H9 (cell line): ENCODE results near the gene RNF141. TPM values are rescaled to one million over a fixed set of nuclear protein-coding genes. Genes with fewer than 3 reads are reported as not detected.

Source experiments
- DNase-seq: peaks from one replicate; pipeline ENCODE4 v3.0.0-alpha.2; 2017
- H2AFZ ChIP-seq: one replicate; pipeline ENCODE4 v1.6.1; 2013; ENCODE audit warnings: mild to moderate bottlenecking, low read length, control low read depth, moderate library complexity
- H2AK5ac ChIP-seq: 2 replicates; pipeline ENCODE4 v1.6.1; 2013; ENCODE audit warnings: low read length, control low read depth, mixed read lengths; ENCODE audit not compliant: insufficient read length
- H2BK120ac ChIP-seq: one replicate; pipeline ENCODE4 v1.6.1; 2013; ENCODE audit warnings: low read depth, mild to moderate bottlenecking, low read length, control low read depth, inconsistent platforms; ENCODE audit not compliant: poor library complexity, severe bottlenecking
- H2BK12ac ChIP-seq: 2 replicates; pipeline ENCODE4 v1.6.1; 2013; ENCODE audit warnings: low read length, control low read depth, mixed read lengths, low read depth; ENCODE audit not compliant: insufficient read length
- H2BK15ac ChIP-seq: 2 replicates; pipeline ENCODE4 v1.6.1; 2013; ENCODE audit warnings: low read depth, low read length, control low read depth
- H2BK20ac ChIP-seq: one replicate; pipeline ENCODE4 v1.6.1; 2013; ENCODE audit warnings: low read depth, mild to moderate bottlenecking, low read length, control low read depth, inconsistent platforms; ENCODE audit not compliant: poor library complexity, severe bottlenecking
- H2BK5ac ChIP-seq: 2 replicates; pipeline ENCODE4 v1.6.1; 2013; ENCODE audit warnings: low read length, control low read depth, mixed read lengths; ENCODE audit not compliant: insufficient read length
- H3K14ac ChIP-seq: 2 replicates; pipeline ENCODE4 v1.6.1; 2013; ENCODE audit warnings: low read length, control low read depth; ENCODE audit not compliant: insufficient read depth
- H3K18ac ChIP-seq: 2 replicates; pipeline ENCODE4 v1.6.1; 2013; ENCODE audit warnings: low read depth, mild to moderate bottlenecking, mixed read lengths, low read length, control low read depth; ENCODE audit not compliant: insufficient read length
- H3K23ac ChIP-seq: 2 replicates; pipeline ENCODE4 v1.6.1; 2013; ENCODE audit warnings: low read length, control low read depth, mixed read lengths, low read depth; ENCODE audit not compliant: insufficient read length
- H3K23me2 ChIP-seq: 2 replicates; pipeline ENCODE4 v1.6.1; 2013; ENCODE audit warnings: low read depth, mild to moderate bottlenecking, mixed read lengths, low read length, control low read depth; ENCODE audit not compliant: insufficient read length, poor library complexity, severe bottlenecking
- H3K27ac ChIP-seq: 2 replicates; pipeline ENCODE4 v1.5.1; 2013; ENCODE audit warnings: low read length, control low read depth, mixed read lengths, low read depth; ENCODE audit not compliant: insufficient read length
- H3K27me3 ChIP-seq: 2 replicates; pipeline ENCODE4 v1.6.1; 2013; ENCODE audit warnings: low read length, control low read depth, inconsistent platforms; ENCODE audit not compliant: insufficient read depth
- H3K4ac ChIP-seq: 2 replicates; pipeline ENCODE4 v1.6.1; 2013; ENCODE audit warnings: low read depth, mild to moderate bottlenecking, control low read depth, inconsistent platforms, low read length, moderate library complexity
- H3K4me1 ChIP-seq: 2 replicates; pipeline ENCODE4 v1.6.1; 2013; ENCODE audit warnings: low read length, control low read depth, inconsistent platforms; ENCODE audit not compliant: insufficient read depth
- H3K4me2 ChIP-seq: 2 replicates; pipeline ENCODE4 v1.6.1; 2013; ENCODE audit warnings: low read length, control low read depth, mixed read lengths; ENCODE audit not compliant: insufficient read length, insufficient read depth
- H3K56ac ChIP-seq: 2 replicates; pipeline ENCODE4 v1.6.1; 2013; ENCODE audit warnings: low read depth, mild to moderate bottlenecking, mixed read lengths, low read length, control low read depth; ENCODE audit not compliant: insufficient read length
- H3K79me1 ChIP-seq: 2 replicates; pipeline ENCODE4 v1.6.1; 2013; ENCODE audit warnings: low read depth, mild to moderate bottlenecking, moderate library complexity, low read length, control low read depth, inconsistent platforms; ENCODE audit not compliant: insufficient read depth, poor library complexity, severe bottlenecking
- H3K79me2 ChIP-seq: 2 replicates; pipeline ENCODE4 v1.6.1; 2013; ENCODE audit warnings: low read length, control low read depth, inconsistent platforms; ENCODE audit not compliant: insufficient read depth
- H3K9ac ChIP-seq: 2 replicates; pipeline ENCODE4 v1.6.1; 2013; ENCODE audit warnings: low read length, control low read depth, mixed read lengths; ENCODE audit not compliant: insufficient read length; ENCODE audit errors: extremely low read depth
- H3K9me3 ChIP-seq: one replicate; pipeline ENCODE4 v1.6.1; 2013; ENCODE audit warnings: low read depth, low read length, inconsistent platforms; ENCODE audit not compliant: control insufficient read depth
- H3T11ph ChIP-seq: one replicate; pipeline ENCODE4 v1.6.1; 2013; ENCODE audit warnings: mild to moderate bottlenecking, low read length, control low read depth, inconsistent platforms
- H4K20me1 ChIP-seq: one replicate; pipeline ENCODE4 v1.6.1; 2013; ENCODE audit not compliant: control insufficient read depth, insufficient read length, insufficient read depth
- H4K5ac ChIP-seq: 2 replicates; pipeline ENCODE4 v1.6.1; 2013; ENCODE audit warnings: low read depth, mild to moderate bottlenecking, mixed read lengths, low read length, control low read depth; ENCODE audit not compliant: insufficient read length
- H4K8ac ChIP-seq: replicated peaks from 2 replicates; pipeline ENCODE4 v1.6.1; 2013; ENCODE audit warnings: low read length, control low read depth, mixed read lengths, low read depth; ENCODE audit not compliant: insufficient read length
- H4K91ac ChIP-seq: 2 replicates; pipeline ENCODE4 v1.6.1; 2013; ENCODE audit warnings: low read depth, mild to moderate bottlenecking, moderate library complexity, mixed read lengths, low read length, control low read depth; ENCODE audit not compliant: insufficient read length
- H3K27ac Mint-ChIP-seq, 3 experiments: 2 replicates in 2 of 3; 3 replicates in 1 of 3; pipeline ENCODE4 v1.8.0; 2020 to 2021; ENCODE audit warnings: mixed read lengths in 3 of 3, mild to moderate bottlenecking in 1 of 3, moderate library complexity in 1 of 3
- H3K27me3 Mint-ChIP-seq: 2 replicates; pipeline ENCODE4 v1.8.0; 2021; ENCODE audit warnings: low read depth, mild to moderate bottlenecking, moderate library complexity, mixed read lengths
- H3K36me3 Mint-ChIP-seq, 3 experiments: 2 replicates in 2 of 3; 3 replicates in 1 of 3; pipeline ENCODE4 v1.8.0; 2020 to 2021; ENCODE audit warnings: low read depth in 3 of 3, mixed read lengths in 3 of 3; ENCODE audit not compliant: insufficient read depth in 1 of 3
- H3K4me1 Mint-ChIP-seq, 2 experiments: 2 replicates each; pipeline ENCODE4 v1.8.0; 2020; ENCODE audit warnings: mixed read lengths in 2 of 2
- H3K4me3 Mint-ChIP-seq, 2 experiments: 2 replicates in 1 of 2; 3 replicates in 1 of 2; pipeline ENCODE4 v1.8.0; 2020 to 2021; ENCODE audit warnings: mild to moderate bottlenecking in 2 of 2, mixed read lengths in 2 of 2, moderate library complexity in 1 of 2
- H3K9me3 Mint-ChIP-seq, 2 experiments: 2 replicates in 1 of 2; 3 replicates in 1 of 2; pipeline ENCODE4 v1.8.0; 2020; ENCODE audit warnings: mild to moderate bottlenecking in 2 of 2, mixed read lengths in 2 of 2, moderate library complexity in 1 of 2
- CTCF ChIP-seq: fragments of 200-600 bp; sonication (generic); conservative IDR thresholded peaks from 3 replicates; pipeline ENCODE4 v1.8.0; 2021; ENCODE audit warnings: antibody characterized with exemption, mild to moderate bottlenecking
- WGBS: extraction: QIAGEN DNeasy Blood & Tissue Kit; methylation state at CpG from one replicate; pipeline ENCODE4 v1.1.7; 2013; ENCODE audit warnings: missing lambda C conversion rate, low lambda C conversion rate, mixed read lengths; ENCODE audit not compliant: insufficient read length; ENCODE audit errors: extremely low coverage; 5-methylcytosine and 5-hydroxymethylcytosine counted together
- total RNA-seq: library from RNA; stranded (reverse); gene quantifications from 2 replicates; pipeline ENCODE4 v1.2.1, GENCODE V29; 2021

The RNF141 gene
- total RNA-seq, 1 experiment from 2014 or later, result 24.7 TPM

- H3K4ac ChIP-seq, result no peak overlapping the region
- H4K8ac ChIP-seq, result no peak overlapping the region
- H3K27me3 ChIP-seq, result no peaks in the 10 kb centered on the region
- H3K9me3 ChIP-seq, result no peaks in the 10 kb centered on the region
- no peaks in the 10 kb centered on the region for H3K4me1 ChIP-seq
- no peak overlapping the region for H2BK20ac ChIP-seq
- no peaks in the 10 kb centered on the region for H3K9me3 Mint-ChIP-seq
- no peak overlapping the region for H2BK5ac ChIP-seq
- no peak overlapping the region for H2AFZ ChIP-seq
- H3K27me3 Mint-ChIP-seq, result no peaks in the 10 kb centered on the region
- no peak overlapping the region for H3K4me3 Mint-ChIP-seq
- no peak overlapping the region for H3K9ac ChIP-seq
- H3K79me2 ChIP-seq, result no peaks in the 10 kb centered on the region
- H4K5ac ChIP-seq, result no peak overlapping the region
- H3K18ac ChIP-seq, result no peak overlapping the region
- no peak overlapping the region for H3K27ac Mint-ChIP-seq
- H3K27ac ChIP-seq, result no peak overlapping the region
- no peak overlapping the region for H3K56ac ChIP-seq
- no peaks in the 10 kb centered on the region for H3K79me1 ChIP-seq
- H2BK15ac ChIP-seq, result no peak overlapping the region
- H3K4me2 ChIP-seq, result no peak overlapping the region
- H3K23me2 ChIP-seq, result no peaks in the 10 kb centered on the region
- WGBS, result no CpG with 5 or more reads among the region's 2 CpGs
- no peak overlapping the region for H3K23ac ChIP-seq
- H2AK5ac ChIP-seq, result no peak overlapping the region
- H3K36me3 Mint-ChIP-seq, result peaks cover 1 to 19% (median 14%) of the 10 kb centered on the region in 3 experiments; a peak in 4 of 7 replicates
- H3K4me1 Mint-ChIP-seq, result no peaks in the 10 kb centered on the region
- DNase-seq, result no peak
- no peak for TF ChIP-seq CTCF
- H4K91ac ChIP-seq, result no peak overlapping the region
- H2BK120ac ChIP-seq, result no peak overlapping the region
- no peaks in the 10 kb centered on the region for H4K20me1 ChIP-seq
- no peak overlapping the region for H3K14ac ChIP-seq
- no peak overlapping the region for H3T11ph ChIP-seq
- no peak overlapping the region for H2BK12ac ChIP-seq
Measured at GRCh38 chr11:10522921-10523320, 18.1 kb downstream of the RNF141 start.
